Measurements from ENCODE around the gene CRLF1. TPM values are rescaled to one million over a fixed set of nuclear protein-coding genes. Genes with fewer than 3 reads are reported as not detected.

Gene CRLF1
- total and polyA plus RNA-seq, 10 of the 15 experiments (the other 5 are each of a cell fraction or from before 2014, with no cell fraction given): 0.10 to 1.2 (median 0.49) TPM; not detected in 4

GRCh38 chr19:18626906-18627305 lies 20.3 kb upstream of the CRLF1 start:
- DNase-seq (ENCODE audit: low read depth, low spot score) (no peak), FAIRE-seq (no peak), ATAC-seq (no peak)
- intact Hi-C loops (cut with micrococcal nuclease; ENCODE audit: unreplicated experiment): no loop called here
- Histone ChIP-seq H3K4me1 (ENCODE audit: control insufficient read depth, insufficient read depth, low read length) (no peaks in the 10 kb centered on the region), H3K27ac (ENCODE audit: control insufficient read depth, insufficient read depth) (no peak overlapping the region), H4K20me1 (ENCODE audit: control insufficient read depth, insufficient read depth) (no peaks in the 10 kb centered on the region), H3K9me3 (replicated peaks; ENCODE audit: control insufficient read depth, insufficient read depth, low read length) (no peaks in the 10 kb centered on the region), H3K79me2 (ENCODE audit: control insufficient read depth, insufficient read depth, low read length) (no peaks in the 10 kb centered on the region), H3K4me2 (ENCODE audit: control insufficient read depth, insufficient read depth) (no peak overlapping the region), H3K4me3 (no peak overlapping the region), H3K27me3 (replicated peaks in 1 of 2; ENCODE audit: control insufficient read depth in 2 of 2, insufficient read depth in 2 of 2, low read length in 1 of 2) (no peaks in the 10 kb centered on the region; a peak in 1 of 4 replicates), H2AFZ (ENCODE audit: control insufficient read depth, low read depth, low read length) (no peak overlapping the region), H3K36me3 (ENCODE audit: control insufficient read depth in 2 of 2, insufficient read depth in 2 of 2, low read length in 1 of 2) (no peaks in the 10 kb centered on the region), H3K9ac (ENCODE audit: control insufficient read depth, insufficient read depth, low read length) (no peak overlapping the region)
- CTCF ChIA-PET: no interaction called here
- no peak for TF ChIP-seq MEF2B (IDR thresholded peaks at IDR 0.05; ENCODE audit: partially characterized antibody, poor library complexity, severe bottlenecking)
- no peak for TF ChIP-seq ETV6 (conservative IDR thresholded peaks at IDR 0.05 in 1 of 2, IDR thresholded peaks at IDR 0.05 in 1 of 2; ENCODE audit: borderline replicate concordance in 1 of 2, low read depth in 1 of 2)
- no peak for TF ChIP-seq SIX5 (IDR thresholded peaks at IDR 0.05; ENCODE audit: low read depth, low read length, severe bottlenecking)
- no peak for TF ChIP-seq ESRRA (IDR thresholded peaks at IDR 0.05; ENCODE audit: low read length)
- no peak for TF ChIP-seq CHD2 (IDR thresholded peaks at IDR 0.05; ENCODE audit: borderline replicate concordance, low read depth, low read length)
- TF ChIP-seq TBL1XR1 (IDR thresholded peaks at IDR 0.05; ENCODE audit: low read depth, low read length): no peak
- no peak for TF ChIP-seq KDM1A (IDR thresholded peaks at IDR 0.05; ENCODE audit: borderline replicate concordance)
- no peak for TF ChIP-seq PML (IDR thresholded peaks at IDR 0.05; ENCODE audit: low read length)
- TF ChIP-seq CREM (IDR thresholded peaks at IDR 0.05; ENCODE audit: low read depth): no peak
- TF ChIP-seq MYC (IDR thresholded peaks at IDR 0.05; ENCODE audit: insufficient read depth, insufficient read length, insufficient replicate concordance, low read length, severe bottlenecking): no peak
- no peak for TF ChIP-seq SP1 (IDR thresholded peaks at IDR 0.05; ENCODE audit: low read depth, low read length)
- TF ChIP-seq MLLT1 (IDR thresholded peaks at IDR 0.05): no peak
- no peak for TF ChIP-seq MEF2A (IDR thresholded peaks at IDR 0.05; ENCODE audit: insufficient read depth, low read depth, low read length)
- no peak for TF ChIP-seq NR2C1 (IDR thresholded peaks at IDR 0.05)
- no peak for TF ChIP-seq CREB1 (IDR thresholded peaks at IDR 0.05; ENCODE audit: low read depth)
- TF ChIP-seq NFYA (IDR thresholded peaks at IDR 0.05; ENCODE audit: borderline replicate concordance, low read depth, low read length): no peak
- TF ChIP-seq RAD51 (IDR thresholded peaks at IDR 0.05): no peak
- no peak for TF ChIP-seq FOXK2 (IDR thresholded peaks at IDR 0.05)
- no peak for TF ChIP-seq CEBPB (IDR thresholded peaks at IDR 0.05; ENCODE audit: borderline replicate concordance in 1 of 2, low read depth in 2 of 2, low read length in 2 of 2)
- TF ChIP-seq NRF1 (conservative IDR thresholded peaks at IDR 0.05; ENCODE audit: low read depth, low read length): no peak
- RAD21 ChIA-PET (ENCODE audit: unreplicated experiment): no interaction called here
- in situ Hi-C loops (cut with MboI): no loop called here
- SMC1A ChIA-PET (ENCODE audit: uncharacterized antibody, unreplicated experiment): no interaction called here
- no TSS peak for BruUV-seq (replicated peaks)
- POLR2A ChIA-PET: no interaction called here
- 43% methylated on average over 2 of the region's 2 CpGs for WGBS (ENCODE audit: insufficient coverage, insufficient replicate concordance, low lambda C conversion rate, missing lambda C conversion rate)
